PC-3 (cell line): Measurements from ENCODE around the gene CCNL2. TPM values are rescaled to one million over a fixed set of nuclear protein-coding genes. Genes with fewer than 3 reads are reported as not detected.

Source experiments
- ATAC-seq: fragments of 200-7000 bp; cut with Tn5 transposase; 2 replicates; pipeline ENCODE4 v1.9.1; 2020; ENCODE audit warnings: mild to moderate bottlenecking, moderate library complexity
- BruUV-seq: library from RNA; stranded (reverse); fragments of 400-500 nt; replicated peaks from 2 replicates; lab custom pipeline; 2021; lab: Mats Ljungman, UMichigan
- CTCF ChIA-PET: fragments of 300-600 bp; sonication (Branson Sonifier 250); formaldehyde crosslinking; loops from one replicate; lab custom pipeline; 2022; ENCODE audit warnings: antibody characterized with exemption; lab: Charles Lee
- POLR2A ChIA-PET: fragments of 300-600 bp; sonication (Branson Sonifier 250); formaldehyde crosslinking; loops from one replicate; lab custom pipeline; 2022; ENCODE audit warnings: antibody characterized with exemption; ENCODE audit not compliant: unreplicated experiment; lab: Charles Lee
- DNase-seq: peaks from one replicate; pipeline ENCODE4 v3.0.0-alpha.2; 2015
- H2AFZ ChIP-seq: fragments of 300-600 bp; sonication (generic); 2 replicates; pipeline ENCODE4 v1.6.0; 2016; ENCODE audit warnings: antibody characterized with exemption, low read length
- H3F3A ChIP-seq: fragments of 300-600 bp; sonication (generic); one replicate; pipeline ENCODE4 v1.6.0; 2017; ENCODE audit warnings: antibody characterized with exemption, low read length, control low read depth, mild to moderate bottlenecking; ENCODE audit not compliant: unreplicated experiment
- H3K27ac ChIP-seq: fragments of 300-600 bp; sonication (generic); 2 replicates; pipeline ENCODE4 v1.5.1; 2016; ENCODE audit warnings: mild to moderate bottlenecking, low read length
- H3K27me3 ChIP-seq: fragments of 300-600 bp; sonication (generic); 2 replicates; pipeline ENCODE4 v1.6.1; 2016; ENCODE audit warnings: low read length, mixed read lengths
- H3K36me3 ChIP-seq: fragments of 300-600 bp; sonication (generic); 2 replicates; pipeline ENCODE4 v1.6.1; 2016; ENCODE audit warnings: low read depth, mixed run types, low read length, mixed read lengths
- H3K4me1 ChIP-seq: fragments of 300-600 bp; sonication (generic); 2 replicates; pipeline ENCODE4 v1.5.1; 2016; ENCODE audit warnings: low read length; ENCODE audit not compliant: insufficient read depth
- H3K4me2 ChIP-seq: fragments of 300-600 bp; sonication (generic); 2 replicates; pipeline ENCODE4 v1.6.0; 2016; ENCODE audit warnings: low read length
- H3K4me3 ChIP-seq: fragments of 300-600 bp; sonication (generic); 2 replicates; pipeline ENCODE4 v1.5.1; 2016; ENCODE audit warnings: mild to moderate bottlenecking, low read length, mixed read lengths
- H3K79me2 ChIP-seq: fragments of 300-600 bp; sonication (generic); 2 replicates; pipeline ENCODE4 v1.6.1; 2017; ENCODE audit warnings: low read length, mixed read lengths
- H3K9ac ChIP-seq: fragments of 300-600 bp; sonication (generic); 2 replicates; pipeline ENCODE4 v1.6.0; 2016; ENCODE audit warnings: mild to moderate bottlenecking, low read length
- H3K9me2 ChIP-seq: fragments of 300-600 bp; sonication (generic); replicated peaks from 2 replicates; pipeline ENCODE4 v1.6.1; 2016; ENCODE audit warnings: mixed run types, low read length, mixed read lengths
- H3K9me3 ChIP-seq: fragments of 300-600 bp; sonication (generic); 2 replicates; pipeline ENCODE4 v1.6.1; 2016; ENCODE audit warnings: low read length, mixed read lengths
- H4K20me1 ChIP-seq: fragments of 300-600 bp; sonication (generic); 2 replicates; pipeline ENCODE4 v1.6.1; 2016; ENCODE audit warnings: low read length, mixed read lengths
- CTCF ChIP-seq: fragments of 300-600 bp; sonication (generic); conservative IDR thresholded peaks from 2 replicates; pipeline ENCODE4 v1.5.1; 2017; ENCODE audit warnings: antibody characterized with exemption, low read depth, mild to moderate bottlenecking, low read length
- EZH2 ChIP-seq: fragments of 300-600 bp; sonication (generic); IDR thresholded peaks from one replicate; pipeline ENCODE4 v1.6.1; 2017; ENCODE audit warnings: antibody characterized with exemption, mild to moderate bottlenecking, low read length; ENCODE audit not compliant: unreplicated experiment
- EZH2phosphoT487 ChIP-seq: fragments of 300-600 bp; sonication (generic); IDR thresholded peaks from 2 replicates; pipeline ENCODE4 v1.6.1; 2018; ENCODE audit warnings: mild to moderate bottlenecking, antibody characterized with exemption, low read length, borderline replicate concordance
- intact Hi-C: fragments of 100-400 bp; cut with micrococcal nuclease; formaldehyde crosslinking; loops from 2 replicates; pipeline ENCODE4 v1.9.0; 2023
- total RNA-seq: library from RNA; depleted of rRNA; stranded (reverse); fragments of >200 nt; gene quantifications from 2 replicates; pipeline ENCODE4 v1.2.3, GENCODE V29; 2014

The CCNL2 gene
- total RNA-seq, 1 experiment from 2014 or later, result 385 TPM

- peak; percentile 79 for DNase-seq
- Histone ChIP-seq H3K9ac (peak overlapping the region; percentile 93), H3K4me1 (peaks cover 52% of the 10 kb centered on the region), H3K79me2 (peaks cover 74% of the 10 kb centered on the region), H3K9me2 (no peaks in the 10 kb centered on the region), H3K27ac (peak overlapping the region; percentile 97), H3K36me3 (peaks cover under 1% of the 10 kb centered on the region; the same call in 1 of the 2 replicates), H3K4me2 (peak overlapping the region; percentile 98), H3K9me3 (no peaks in the 10 kb centered on the region), H3K27me3 (no peaks in the 10 kb centered on the region), H3K4me3 (peak overlapping the region; percentile 91), H2AFZ (0 out of 2 replicates have a peak overlapping the region, but pooled peaks have one; percentile 7), H4K20me1 (no peaks in the 10 kb centered on the region), H3F3A (peaks cover 3% of the 10 kb centered on the region)
- peak; percentile 34 for ATAC-seq
- intact Hi-C loops, result loop anchor here (2.0 kb wide), 1 partner anchor 39 kb away; the partner anchor contains the start of gene PUSL1
- BruUV-seq, result TSS peak; percentile 62
- CTCF ChIA-PET, result interaction anchor here (0.5 to 1.2 kb wide), 3 partner anchors 54 to 1063 kb away, joined by 3 to 4 read pairs (median 3); no protein-coding TSS in a partner anchor
- TF ChIP-seq EZH2 (no peak), EZH2phosphoT487 (no peak), CTCF (no peak)
- POLR2A ChIA-PET, result interaction anchor here (1.4 kb wide), 1 partner anchor 27 kb away, joined by 4 read pairs; the partner anchor contains the start of gene AURKAIP1
Measured at GRCh38 chr1:1347663-1348419, 51.3 kb downstream of the CCNL2 start.

GRCh38 chr1:1347026-1347595, 52.0 kb downstream of the CCNL2 start:
- no peaks in the 10 kb centered on the region for H4K20me1 ChIP-seq

More at GRCh38 chr1:1347026-1347595, 52.0 kb downstream of the CCNL2 start:
- Histone ChIP-seq H3F3A (no peaks in the 10 kb centered on the region), H3K9ac (peak overlapping the region; percentile 93), H3K36me3 (peaks cover 7% of the 10 kb centered on the region; the same call in 1 of the 2 replicates), H3K79me2 (peaks cover 74% of the 10 kb centered on the region), H3K4me1 (peaks cover 51% of the 10 kb centered on the region), H3K4me3 (peak overlapping the region; percentile 91), H3K9me2 (no peaks in the 10 kb centered on the region), H2AFZ (no peak overlapping the region), H3K9me3 (no peaks in the 10 kb centered on the region), H3K4me2 (peak overlapping the region; percentile 98), H3K27ac (peak overlapping the region; percentile 97), H3K27me3 (no peaks in the 10 kb centered on the region)
- POLR2A ChIA-PET, result interaction anchor here (1.4 kb wide), 1 partner anchor 28 kb away, joined by 4 read pairs; the partner anchor contains the start of gene AURKAIP1
- TF ChIP-seq EZH2, result no peak
- TF ChIP-seq CTCF, result no peak
- no peak for TF ChIP-seq EZH2phosphoT487
- ATAC-seq (no peak), DNase-seq (no peak)
- CTCF ChIA-PET, result no interaction called here
- TSS peak; percentile 36 for BruUV-seq
- intact Hi-C loops, result no loop called here
